A549 (cell line): ENCODE results near the gene SLC26A9.

Experiments
- CHD2 ChIP-seq: fragments of 150-350 bp; IDR thresholded peaks from 2 replicates; pipeline ENCODE4 v1.6.1; 2014; ENCODE audit warnings: low read length; ENCODE audit not compliant: partially characterized antibody
- FOSL2 ChIP-seq, 2 experiments: fragments of 450-650 bp in 1 of 2; fragments of >200 bp in 1 of 2; sonication (Bioruptor Twin) in 1 of 2; formaldehyde crosslinking; IDR thresholded peaks; 2 replicates each; pipeline versions ENCODE4 v1.5.0 to v1.6.1; 2016 to 2020; ENCODE audit warnings: mild to moderate bottlenecking in 1 of 2, moderate library complexity in 1 of 2
- HDAC2 ChIP-seq: fragments of 200-600 bp; sonication (generic); IDR thresholded peaks from 2 replicates; pipeline ENCODE4 v1.6.1; 2016
- MAFK ChIP-seq: fragments of 450-650 bp; IDR thresholded peaks from 2 replicates; pipeline ENCODE4 v1.6.1; 2014; ENCODE audit not compliant: partially characterized antibody
- MAX ChIP-seq: IDR thresholded peaks from 2 replicates; pipeline ENCODE4 v1.6.1; 2012
- RAD21 ChIP-seq, 2 experiments: fragments of >200 bp in 1 of 2; sonication (Bioruptor Twin) in 1 of 2; formaldehyde crosslinking in 1 of 2; IDR thresholded peaks in 1 of 2; conservative IDR thresholded peaks in 1 of 2; 2 replicates in 1 of 2; 3 replicates in 1 of 2; pipeline ENCODE4 v1.6.1; 2012 to 2018; ENCODE audit warnings: inconsistent platforms in 1 of 2
- ZFP36 ChIP-seq: fragments of 450-650 bp; IDR thresholded peaks from 2 replicates; pipeline ENCODE4 v1.6.1; 2014; ENCODE audit warnings: borderline replicate concordance; ENCODE audit not compliant: partially characterized antibody
- TF ChIP-seq, protein P1 (sequence below): fragments of >200 bp; sonication (Bioruptor Twin); formaldehyde crosslinking; IDR thresholded peaks from 3 replicates; pipeline ENCODE4 v1.5.1; 2016

DNA sequence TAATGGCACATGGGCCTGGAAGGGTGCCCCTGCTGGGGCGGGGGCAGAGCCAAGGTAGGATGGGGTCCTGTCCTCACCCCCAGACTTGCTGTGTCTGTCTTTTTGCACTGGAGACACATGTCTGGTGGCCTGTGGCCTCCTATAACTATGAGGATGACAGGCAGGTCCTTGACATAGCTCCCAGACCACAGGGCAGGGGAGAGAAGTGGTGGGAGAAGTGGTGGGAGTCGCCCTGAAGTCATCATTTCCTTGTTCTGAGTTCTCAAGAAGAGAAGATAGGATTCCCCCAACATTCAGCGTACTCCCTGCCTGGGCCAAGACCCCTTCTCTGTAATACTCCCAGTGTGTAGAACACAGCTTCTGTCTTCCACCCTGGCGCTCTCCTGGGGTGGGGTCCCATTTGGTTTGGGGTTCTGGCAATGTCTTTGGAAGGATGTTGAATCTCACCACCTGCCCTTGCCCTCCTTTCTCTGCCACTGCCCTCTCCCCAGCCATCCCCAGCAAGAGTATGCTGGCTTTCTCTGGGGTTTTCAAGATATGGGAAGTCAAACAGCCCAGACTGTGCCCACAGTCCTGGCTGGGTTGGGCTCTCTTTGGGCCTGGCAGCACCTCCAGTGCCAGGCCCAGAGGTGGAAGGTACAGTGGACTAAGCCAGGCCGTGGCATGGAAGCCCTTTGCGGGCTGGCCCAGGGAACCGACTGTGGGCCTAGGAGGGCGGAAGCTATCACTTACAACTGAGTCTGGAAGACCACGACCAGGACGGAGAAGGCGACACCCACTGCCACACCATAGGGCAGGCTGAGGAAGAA, 19.4 kb downstream of the SLC26A9 start:
- TF ChIP-seq, protein P1, sequence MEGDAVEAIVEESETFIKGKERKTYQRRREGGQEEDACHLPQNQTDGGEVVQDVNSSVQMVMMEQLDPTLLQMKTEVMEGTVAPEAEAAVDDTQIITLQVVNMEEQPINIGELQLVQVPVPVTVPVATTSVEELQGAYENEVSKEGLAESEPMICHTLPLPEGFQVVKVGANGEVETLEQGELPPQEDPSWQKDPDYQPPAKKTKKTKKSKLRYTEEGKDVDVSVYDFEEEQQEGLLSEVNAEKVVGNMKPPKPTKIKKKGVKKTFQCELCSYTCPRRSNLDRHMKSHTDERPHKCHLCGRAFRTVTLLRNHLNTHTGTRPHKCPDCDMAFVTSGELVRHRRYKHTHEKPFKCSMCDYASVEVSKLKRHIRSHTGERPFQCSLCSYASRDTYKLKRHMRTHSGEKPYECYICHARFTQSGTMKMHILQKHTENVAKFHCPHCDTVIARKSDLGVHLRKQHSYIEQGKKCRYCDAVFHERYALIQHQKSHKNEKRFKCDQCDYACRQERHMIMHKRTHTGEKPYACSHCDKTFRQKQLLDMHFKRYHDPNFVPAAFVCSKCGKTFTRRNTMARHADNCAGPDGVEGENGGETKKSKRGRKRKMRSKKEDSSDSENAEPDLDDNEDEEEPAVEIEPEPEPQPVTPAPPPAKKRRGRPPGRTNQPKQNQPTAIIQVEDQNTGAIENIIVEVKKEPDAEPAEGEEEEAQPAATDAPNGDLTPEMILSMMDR = no peak
- TF ChIP-seq HDAC2 (no peak), MAFK (no peak), MAX (no peak), ZFP36 (no peak), FOSL2 (IDR thresholded peaks at IDR 0.05) (no peak), FOSL2 (CRISPR knock-in tag; IDR thresholded peaks at IDR 0.05) (no peak), CHD2 (no peak), RAD21 (conservative IDR thresholded peaks at IDR 0.05 in 1 of 2, IDR thresholded peaks at IDR 0.05 in 1 of 2) (no peak)
